ENCODE measurements around the gene HDAC2. TPM values are rescaled to one million over a fixed set of nuclear protein-coding genes. Genes with fewer than 3 reads are reported as not detected.

The HDAC2 gene
- polyA plus RNA-seq, 3 donors = 29.6 to 67.7 (median 54.6) TPM

DNA sequence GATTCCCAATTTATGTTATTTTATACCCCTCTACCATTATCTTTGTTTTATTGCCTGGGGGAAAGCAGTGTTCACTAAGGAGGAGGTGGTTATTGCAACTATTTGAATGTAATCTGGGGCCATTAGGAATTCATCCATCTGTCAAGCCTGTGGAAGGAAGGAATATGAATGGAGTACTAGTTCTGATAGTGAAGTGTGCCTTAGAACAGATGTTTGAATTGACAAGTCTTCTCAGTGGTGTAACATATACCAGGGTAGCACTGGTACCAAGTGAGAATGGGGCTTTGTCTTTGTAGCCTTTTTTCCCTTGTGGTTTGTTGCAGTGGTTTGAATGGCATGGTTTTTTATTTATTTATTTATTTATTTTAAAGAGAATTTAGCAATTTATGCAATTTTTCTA lies 27.9 kb upstream of the HDAC2 start:
- no peaks in the 10 kb centered on the region for H4K20me1 ChIP-seq (ENCODE audit: insufficient read depth, low read length)
- no peaks in the 10 kb centered on the region for H3K27me3 ChIP-seq (ENCODE audit: control insufficient read depth in 2 of 2, insufficient read depth in 2 of 2, low read length in 2 of 2)
- no peaks in the 10 kb centered on the region for H3K4me1 ChIP-seq (ENCODE audit: control insufficient read depth in 1 of 2, insufficient read depth in 2 of 2, low read length in 2 of 2)
- no peaks in the 10 kb centered on the region for H3K36me3 ChIP-seq (replicated peaks in 1 of 2; ENCODE audit: control insufficient read depth in 1 of 2, insufficient read depth in 2 of 2, low read length in 2 of 2)
- H3K27ac Mint-ChIP-seq = no peak overlapping the region
- no peak overlapping the region for H3K4me2 ChIP-seq (replicated peaks; ENCODE audit: extremely low read depth, low read length, poor library complexity, severe bottlenecking)
- H3K9me3 Mint-ChIP-seq = peaks cover 0 to 3% (median 0%) of the 10 kb centered on the region in 7 donors
- intact Hi-C loops (cut with micrococcal nuclease) = no loop called here
- no peaks in the 10 kb centered on the region for H3K9me3 ChIP-seq (replicated peaks in 1 of 2; ENCODE audit: control insufficient read depth in 1 of 2, insufficient read depth in 1 of 2, low read length in 2 of 2)
- no peaks in the 10 kb centered on the region for H3K4me1 Mint-ChIP-seq
- H3K27me3 Mint-ChIP-seq (ENCODE audit: low read depth in 3 of 3) = no peaks in the 10 kb centered on the region
- no peak overlapping the region for H3K4me3 ChIP-seq (replicated peaks in 1 of 3; ENCODE audit: low read depth in 2 of 3, low read length in 3 of 3)
- no peak overlapping the region for H3K4me3 Mint-ChIP-seq
- no peak overlapping the region for H2AFZ ChIP-seq (ENCODE audit: insufficient read depth, low read depth, low read length, poor library complexity, severe bottlenecking)
- H3K27ac ChIP-seq (ENCODE audit: low read depth in 1 of 2, low read length in 2 of 2) = no peak overlapping the region
- H3K36me3 Mint-ChIP-seq = peaks cover 5 to 13% of the 10 kb centered on the region in 2 donors
- TF ChIP-seq, protein P1, sequence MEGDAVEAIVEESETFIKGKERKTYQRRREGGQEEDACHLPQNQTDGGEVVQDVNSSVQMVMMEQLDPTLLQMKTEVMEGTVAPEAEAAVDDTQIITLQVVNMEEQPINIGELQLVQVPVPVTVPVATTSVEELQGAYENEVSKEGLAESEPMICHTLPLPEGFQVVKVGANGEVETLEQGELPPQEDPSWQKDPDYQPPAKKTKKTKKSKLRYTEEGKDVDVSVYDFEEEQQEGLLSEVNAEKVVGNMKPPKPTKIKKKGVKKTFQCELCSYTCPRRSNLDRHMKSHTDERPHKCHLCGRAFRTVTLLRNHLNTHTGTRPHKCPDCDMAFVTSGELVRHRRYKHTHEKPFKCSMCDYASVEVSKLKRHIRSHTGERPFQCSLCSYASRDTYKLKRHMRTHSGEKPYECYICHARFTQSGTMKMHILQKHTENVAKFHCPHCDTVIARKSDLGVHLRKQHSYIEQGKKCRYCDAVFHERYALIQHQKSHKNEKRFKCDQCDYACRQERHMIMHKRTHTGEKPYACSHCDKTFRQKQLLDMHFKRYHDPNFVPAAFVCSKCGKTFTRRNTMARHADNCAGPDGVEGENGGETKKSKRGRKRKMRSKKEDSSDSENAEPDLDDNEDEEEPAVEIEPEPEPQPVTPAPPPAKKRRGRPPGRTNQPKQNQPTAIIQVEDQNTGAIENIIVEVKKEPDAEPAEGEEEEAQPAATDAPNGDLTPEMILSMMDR (IDR thresholded peaks at IDR 0.05) = no peak
- H3K9ac ChIP-seq (ENCODE audit: insufficient read depth, low read length, poor library complexity, severe bottlenecking) = no peak overlapping the region
- no peaks in the 10 kb centered on the region for H3K79me2 ChIP-seq (ENCODE audit: insufficient read depth, low read length)
- DNase-seq = no peak

DNA sequence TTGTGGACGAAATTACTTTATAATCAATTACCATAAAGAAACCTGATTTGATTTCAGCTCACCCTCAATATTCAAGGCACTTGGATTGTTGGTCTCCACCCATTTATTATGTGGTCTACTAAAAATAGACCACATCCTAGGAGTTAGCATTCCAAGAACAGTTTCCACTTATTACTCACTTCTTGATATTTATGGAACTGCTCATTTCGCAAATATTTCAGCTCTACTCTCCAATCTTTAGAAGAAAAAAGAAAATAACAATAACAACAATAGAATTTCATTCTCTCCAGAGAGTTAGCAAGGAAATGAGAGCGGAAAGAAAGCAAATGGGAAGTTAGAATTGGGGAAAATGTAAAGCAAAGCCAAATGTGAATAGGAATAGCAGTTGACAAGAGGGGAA lies 26.2 kb upstream of the HDAC2 start:
- H3K27ac Mint-ChIP-seq = no peak overlapping the region

More for the DNA sequence above, 26.2 kb upstream of the HDAC2 start:
- no peaks in the 10 kb centered on the region for H3K27me3 ChIP-seq (ENCODE audit: control insufficient read depth in 2 of 2, insufficient read depth in 2 of 2, low read length in 2 of 2)
- intact Hi-C loops (cut with micrococcal nuclease) = no loop called here
- Mint-ChIP-seq H3K36me3 (peaks cover 5 to 13% of the 10 kb centered on the region in 2 donors), H3K4me1 (no peaks in the 10 kb centered on the region), H3K27me3 (ENCODE audit: low read depth in 3 of 3) (no peaks in the 10 kb centered on the region), H3K9me3 (peaks cover 0 to 3% (median 0%) of the 10 kb centered on the region in 7 donors), H3K4me3 (no peak overlapping the region)
- H4K20me1 ChIP-seq (ENCODE audit: insufficient read depth, low read length) = no peaks in the 10 kb centered on the region
- H3K4me3 ChIP-seq (replicated peaks in 1 of 3; ENCODE audit: low read depth in 2 of 3, low read length in 3 of 3) = no peak overlapping the region
- H3K36me3 ChIP-seq (replicated peaks in 1 of 2; ENCODE audit: control insufficient read depth in 1 of 2, insufficient read depth in 2 of 2, low read length in 2 of 2) = no peaks in the 10 kb centered on the region
- H3K4me2 ChIP-seq (replicated peaks; ENCODE audit: extremely low read depth, low read length, poor library complexity, severe bottlenecking) = no peak overlapping the region
- H3K27ac ChIP-seq (ENCODE audit: low read depth in 1 of 2, low read length in 2 of 2) = no peak overlapping the region
- no peaks in the 10 kb centered on the region for H3K79me2 ChIP-seq (ENCODE audit: insufficient read depth, low read length)
- no peak overlapping the region for H2AFZ ChIP-seq (ENCODE audit: insufficient read depth, low read depth, low read length, poor library complexity, severe bottlenecking)
- DNase-seq = no peak
- H3K9me3 ChIP-seq (replicated peaks in 1 of 2; ENCODE audit: control insufficient read depth in 1 of 2, insufficient read depth in 1 of 2, low read length in 2 of 2) = no peaks in the 10 kb centered on the region
- no peak overlapping the region for H3K9ac ChIP-seq (ENCODE audit: insufficient read depth, low read length, poor library complexity, severe bottlenecking)
- TF ChIP-seq, protein P1 (IDR thresholded peaks at IDR 0.05) = no peak
- WGBS (ENCODE audit: insufficient coverage) = no CpG with 5 or more reads among the region's 3 CpGs
- no peaks in the 10 kb centered on the region for H3K4me1 ChIP-seq (ENCODE audit: control insufficient read depth in 1 of 2, insufficient read depth in 2 of 2, low read length in 2 of 2)
